ENCODE results near the gene THRA. TPM values are rescaled to one million over a fixed set of nuclear protein-coding genes. Genes with fewer than 3 reads are reported as not detected.

THRA gene
- total RNA-seq, 1 donor from 2014 or later: 46.0 TPM

GRCh38 chr17:40064971-40065768 is 2.4 kb downstream of the THRA start:
- peak; percentile 61 for DNase-seq (ENCODE audit: low spot score)

GRCh38 chr17:40065769-40066510 is 3.2 kb downstream of the THRA start:
- DNase-seq (ENCODE audit: low spot score): no peak

GRCh38 chr17:40067710-40068109 is 4.9 kb downstream of the THRA start:
- no peak for DNase-seq (ENCODE audit: low spot score)

GRCh38 chr17:40068129-40068581 is 5.4 kb downstream of the THRA start:
- no peak for DNase-seq (ENCODE audit: low spot score)

- no peak for DNase-seq (ENCODE audit: low spot score)
Measured at GRCh38 chr17:40068584-40068916, 5.8 kb downstream of the THRA start.

GRCh38 chr17:40068917-40069750 is 6.4 kb downstream of the THRA start:
- DNase-seq (ENCODE audit: low spot score): peak; percentile 95

- no peak for DNase-seq (ENCODE audit: low spot score)
Measured at GRCh38 chr17:40069751-40070708, 7.3 kb downstream of the THRA start.

- no peak for DNase-seq (ENCODE audit: low spot score)
Measured at GRCh38 chr17:40070709-40071312, 8.0 kb downstream of the THRA start.

- DNase-seq (ENCODE audit: low spot score): no peak
Measured at GRCh38 chr17:40071313-40072039, 8.7 kb downstream of the THRA start.

- DNase-seq (ENCODE audit: low spot score): peak; percentile 55
Measured at GRCh38 chr17:40072040-40072734, 9.4 kb downstream of the THRA start.

GRCh38 chr17:40072735-40073346 is 10.1 kb downstream of the THRA start:
- peak; percentile 71 for DNase-seq (ENCODE audit: low spot score)

- no peak for DNase-seq (ENCODE audit: low spot score)
Measured at GRCh38 chr17:40073454-40074174, 10.8 kb downstream of the THRA start.

- DNase-seq (ENCODE audit: low spot score): no peak
Measured at GRCh38 chr17:40074175-40074512, 11.4 kb downstream of the THRA start.

GRCh38 chr17:40074871-40075200 is 12.1 kb downstream of the THRA start:
- DNase-seq (ENCODE audit: low spot score): no peak

- DNase-seq (ENCODE audit: low spot score): peak; percentile 74
Measured at GRCh38 chr17:40075201-40075941, 12.6 kb downstream of the THRA start.

- no peak for DNase-seq (ENCODE audit: low spot score)
Measured at GRCh38 chr17:40075942-40076498, 13.3 kb downstream of the THRA start.

- DNase-seq (ENCODE audit: low spot score): no peak
Measured at GRCh38 chr17:40076591-40076990, 13.8 kb downstream of the THRA start.
